ENCODE results near the gene TSPYL4. TPM values are rescaled to one million over a fixed set of nuclear protein-coding genes. Genes with fewer than 3 reads are reported as not detected.

Gene TSPYL4
- polyA plus RNA-seq, 1 donor (not counting 4 experiments of a cell fraction or from before 2014, with no cell fraction given) = 8.1 TPM

GRCh38 chr6:116248577-116248976 lies 5.3 kb downstream of the TSPYL4 start:
- FAIRE-seq = no peak
- no peak for TF ChIP-seq EZH2 (IDR thresholded peaks at IDR 0.05; ENCODE audit: low read length)
- no peak overlapping the region for H3K4me2 ChIP-seq (ENCODE audit: control insufficient read depth, extremely low read depth, insufficient read depth, low read depth, low read length)

DNA sequence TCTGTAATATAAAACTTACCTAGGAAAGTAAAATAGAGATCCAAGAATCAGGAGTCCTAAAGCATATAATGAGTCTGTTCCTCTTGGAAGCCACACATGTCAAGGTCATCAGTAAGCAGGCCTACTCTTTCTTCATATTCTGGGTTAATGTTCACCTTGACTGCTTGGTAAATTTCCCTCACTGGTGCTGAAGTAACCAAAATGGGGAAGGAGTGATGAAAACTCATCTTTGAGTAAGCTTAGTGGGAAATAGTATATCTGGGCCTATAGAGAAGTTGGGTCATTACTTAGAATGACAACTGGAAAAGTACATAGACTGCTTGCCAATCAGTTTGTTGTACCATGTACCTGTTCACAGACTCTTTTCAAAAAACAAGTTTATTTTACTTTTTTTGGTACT lies 6.6 kb downstream of the TSPYL4 start:
- Histone ChIP-seq H3K4me1 (ENCODE audit: control insufficient read depth, extremely low read depth, insufficient read depth, low read length) (peaks cover 22% of the 10 kb centered on the region), H3K9me3 (ENCODE audit: control insufficient read depth, low read depth, low read length) (no peaks in the 10 kb centered on the region), H3K4me2 (ENCODE audit: control insufficient read depth, extremely low read depth, insufficient read depth, low read depth, low read length) (no peak overlapping the region), H3K4me3 (ENCODE audit: control insufficient read depth in 2 of 3, extremely low read depth in 1 of 3, insufficient read depth in 2 of 3, low read depth in 1 of 3, low read length in 3 of 3) (no peak overlapping the region), H3K79me2 (ENCODE audit: control insufficient read depth, insufficient read depth, low read length) (peaks cover 22% of the 10 kb centered on the region), H4K20me1 (ENCODE audit: control insufficient read depth, extremely low read depth, insufficient read depth, low read length) (peaks cover 3% of the 10 kb centered on the region), H2AFZ (ENCODE audit: control insufficient read depth, low read length) (no peak overlapping the region), H3K27me3 (ENCODE audit: control insufficient read depth, extremely low read depth, insufficient read depth, low read length) (no peaks in the 10 kb centered on the region), H3K9me1 (ENCODE audit: control insufficient read depth, extremely low read depth, insufficient read depth, low read length) (peaks cover 4% of the 10 kb centered on the region), H3K36me3 (ENCODE audit: control insufficient read depth in 2 of 2, extremely low read depth in 1 of 2, insufficient read depth in 2 of 2, low read length in 2 of 2) (peaks cover 2 to 13% of the 10 kb centered on the region in 2 experiments), H3K9ac (ENCODE audit: control insufficient read depth, extremely low read depth, insufficient read depth, low read length) (no peak overlapping the region), H3K27ac (ENCODE audit: control insufficient read depth, insufficient read depth, low read length) (no peak overlapping the region)
- TF ChIP-seq, protein P1, sequence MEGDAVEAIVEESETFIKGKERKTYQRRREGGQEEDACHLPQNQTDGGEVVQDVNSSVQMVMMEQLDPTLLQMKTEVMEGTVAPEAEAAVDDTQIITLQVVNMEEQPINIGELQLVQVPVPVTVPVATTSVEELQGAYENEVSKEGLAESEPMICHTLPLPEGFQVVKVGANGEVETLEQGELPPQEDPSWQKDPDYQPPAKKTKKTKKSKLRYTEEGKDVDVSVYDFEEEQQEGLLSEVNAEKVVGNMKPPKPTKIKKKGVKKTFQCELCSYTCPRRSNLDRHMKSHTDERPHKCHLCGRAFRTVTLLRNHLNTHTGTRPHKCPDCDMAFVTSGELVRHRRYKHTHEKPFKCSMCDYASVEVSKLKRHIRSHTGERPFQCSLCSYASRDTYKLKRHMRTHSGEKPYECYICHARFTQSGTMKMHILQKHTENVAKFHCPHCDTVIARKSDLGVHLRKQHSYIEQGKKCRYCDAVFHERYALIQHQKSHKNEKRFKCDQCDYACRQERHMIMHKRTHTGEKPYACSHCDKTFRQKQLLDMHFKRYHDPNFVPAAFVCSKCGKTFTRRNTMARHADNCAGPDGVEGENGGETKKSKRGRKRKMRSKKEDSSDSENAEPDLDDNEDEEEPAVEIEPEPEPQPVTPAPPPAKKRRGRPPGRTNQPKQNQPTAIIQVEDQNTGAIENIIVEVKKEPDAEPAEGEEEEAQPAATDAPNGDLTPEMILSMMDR (optimal IDR thresholded peaks at IDR 0.05 in 1 of 3, IDR thresholded peaks at IDR 0.05 in 1 of 3, conservative IDR thresholded peaks at IDR 0.05 in 1 of 3; ENCODE audit: extremely low read depth in 1 of 3, insufficient read depth in 2 of 3, low read length in 3 of 3) = no peak
- no peak for TF ChIP-seq EZH2 (IDR thresholded peaks at IDR 0.05; ENCODE audit: low read length)
- FAIRE-seq (no peak), DNase-seq (ENCODE audit: low read depth, low spot score) (no peak)
- dilution Hi-C loops (cut with MboI; ENCODE audit: extremely low pct_ligation_motif_present, low sequenced_read_pairs) = no loop called here

More at GRCh38 chr6:116248577-116248976, 5.3 kb downstream of the TSPYL4 start:
- Histone ChIP-seq H3K9me1 (ENCODE audit: control insufficient read depth, extremely low read depth, insufficient read depth, low read length) (peaks cover 4% of the 10 kb centered on the region), H3K4me1 (ENCODE audit: control insufficient read depth, extremely low read depth, insufficient read depth, low read length) (peaks cover 28% of the 10 kb centered on the region), H3K27me3 (ENCODE audit: control insufficient read depth, extremely low read depth, insufficient read depth, low read length) (no peaks in the 10 kb centered on the region), H3K9ac (ENCODE audit: control insufficient read depth, extremely low read depth, insufficient read depth, low read length) (no peak overlapping the region), H4K20me1 (ENCODE audit: control insufficient read depth, extremely low read depth, insufficient read depth, low read length) (peaks cover 3% of the 10 kb centered on the region), H3K36me3 (ENCODE audit: control insufficient read depth in 2 of 2, extremely low read depth in 1 of 2, insufficient read depth in 2 of 2, low read length in 2 of 2) (peaks cover 0 to 17% of the 10 kb centered on the region in 2 experiments), H3K4me3 (ENCODE audit: control insufficient read depth in 2 of 3, extremely low read depth in 1 of 3, insufficient read depth in 2 of 3, low read depth in 1 of 3, low read length in 3 of 3) (no peak overlapping the region), H3K9me3 (ENCODE audit: control insufficient read depth, low read depth, low read length) (no peaks in the 10 kb centered on the region), H3K27ac (ENCODE audit: control insufficient read depth, insufficient read depth, low read length) (no peak overlapping the region), H3K79me2 (ENCODE audit: control insufficient read depth, insufficient read depth, low read length) (peaks cover 35% of the 10 kb centered on the region), H2AFZ (ENCODE audit: control insufficient read depth, low read length) (no peak overlapping the region)
- dilution Hi-C loops (cut with MboI; ENCODE audit: extremely low pct_ligation_motif_present, low sequenced_read_pairs) = no loop called here
- DNase-seq (ENCODE audit: low read depth, low spot score) = no peak

DNA sequence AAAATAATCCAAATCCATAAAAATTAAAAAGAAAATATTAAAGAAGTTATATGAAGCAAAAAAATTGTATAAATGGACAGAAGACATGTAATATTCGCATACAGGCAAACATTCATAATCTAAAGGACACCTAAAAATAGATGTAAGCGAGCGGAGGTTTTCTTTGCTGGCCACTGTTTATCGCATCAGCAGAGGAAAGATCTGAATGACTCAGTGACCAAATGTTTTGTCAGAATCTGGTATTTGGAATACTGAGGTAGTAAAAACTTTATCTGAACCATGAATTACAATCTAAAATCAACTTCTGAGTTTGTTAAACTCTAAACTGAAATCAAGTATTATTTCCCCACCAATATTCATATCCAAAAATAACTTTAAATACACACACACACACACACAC lies 7.8 kb downstream of the TSPYL4 start:
- H3K27ac ChIP-seq (ENCODE audit: control insufficient read depth, insufficient read depth, low read length) = no peak overlapping the region
- H3K9me3 ChIP-seq (ENCODE audit: control insufficient read depth, low read depth, low read length) = no peaks in the 10 kb centered on the region
- FAIRE-seq (no peak), DNase-seq (ENCODE audit: low read depth, low spot score) (no peak)
- no peak for TF ChIP-seq EZH2 (IDR thresholded peaks at IDR 0.05; ENCODE audit: low read length)
- TF ChIP-seq, protein P1 (optimal IDR thresholded peaks at IDR 0.05 in 1 of 3, IDR thresholded peaks at IDR 0.05 in 1 of 3, conservative IDR thresholded peaks at IDR 0.05 in 1 of 3; ENCODE audit: extremely low read depth in 1 of 3, insufficient read depth in 2 of 3, low read length in 3 of 3) = no peak
- no peaks in the 10 kb centered on the region for H3K27me3 ChIP-seq (ENCODE audit: control insufficient read depth, extremely low read depth, insufficient read depth, low read length)
- dilution Hi-C loops (cut with MboI; ENCODE audit: extremely low pct_ligation_motif_present, low sequenced_read_pairs) = no loop called here
- peaks cover 2 to 6% of the 10 kb centered on the region in 2 experiments for H3K36me3 ChIP-seq (ENCODE audit: control insufficient read depth in 2 of 2, extremely low read depth in 1 of 2, insufficient read depth in 2 of 2, low read length in 2 of 2)
- H3K9me1 ChIP-seq (ENCODE audit: control insufficient read depth, extremely low read depth, insufficient read depth, low read length) = peaks cover 4% of the 10 kb centered on the region
- no peak overlapping the region for H3K4me2 ChIP-seq (ENCODE audit: control insufficient read depth, extremely low read depth, insufficient read depth, low read depth, low read length)
- peaks cover 3% of the 10 kb centered on the region for H4K20me1 ChIP-seq (ENCODE audit: control insufficient read depth, extremely low read depth, insufficient read depth, low read length)
- no peak overlapping the region for H3K9ac ChIP-seq (ENCODE audit: control insufficient read depth, extremely low read depth, insufficient read depth, low read length)
- peaks cover 12% of the 10 kb centered on the region for H3K4me1 ChIP-seq (ENCODE audit: control insufficient read depth, extremely low read depth, insufficient read depth, low read length)
- no peak overlapping the region for H3K4me3 ChIP-seq (ENCODE audit: control insufficient read depth in 2 of 3, extremely low read depth in 1 of 3, insufficient read depth in 2 of 3, low read depth in 1 of 3, low read length in 3 of 3)
- peaks cover 12% of the 10 kb centered on the region for H3K79me2 ChIP-seq (ENCODE audit: control insufficient read depth, insufficient read depth, low read length)
- H2AFZ ChIP-seq (ENCODE audit: control insufficient read depth, low read length) = no peak overlapping the region
